Measurements from ENCODE around the gene REV3L.

The REV3L gene

GRCh38 chr6:111471958-111472357, 11.1 kb downstream of the REV3L start:
- no peaks in the 10 kb centered on the region for H3K27me3 ChIP-seq (replicated peaks; ENCODE audit: insufficient read depth, low read length)

GRCh38 chr6:111471533-111471932, 11.5 kb downstream of the REV3L start:
- Histone ChIP-seq H2AFZ (ENCODE audit: low read length) (no peak overlapping the region), H3K9me2 (replicated peaks; ENCODE audit: insufficient read depth, low read length) (no peaks in the 10 kb centered on the region), H3F3A (ENCODE audit: insufficient read depth, low read length) (no peaks in the 10 kb centered on the region), H3K4me1 (ENCODE audit: low read length) (no peaks in the 10 kb centered on the region), H4K20me1 (ENCODE audit: insufficient read depth, low read length) (peaks cover 3% of the 10 kb centered on the region; the same call in 1 of the 2 replicates), H3K9me3 (replicated peaks; ENCODE audit: insufficient read depth, low read length) (no peaks in the 10 kb centered on the region), H3K27me3 (replicated peaks; ENCODE audit: insufficient read depth, low read length) (no peaks in the 10 kb centered on the region), H3K4me2 (ENCODE audit: low read depth, low read length) (no peak overlapping the region), H3K79me2 (ENCODE audit: low read length) (peaks cover 64% of the 10 kb centered on the region), H3K9ac (ENCODE audit: low read length) (no peak overlapping the region), H3K36me3 (replicated peaks; ENCODE audit: insufficient read depth, low read length) (no peaks in the 10 kb centered on the region), H3K27ac (ENCODE audit: low read length) (no peak overlapping the region), H3K4me3 (ENCODE audit: low read length) (no peak overlapping the region)
- TF ChIP-seq EZH2phosphoT487 (IDR thresholded peaks at IDR 0.05; ENCODE audit: low read length) (no peak), EZH2 (optimal IDR thresholded peaks at IDR 0.05; ENCODE audit: low read depth, low read length) (no peak)
- TF ChIP-seq, protein P1, sequence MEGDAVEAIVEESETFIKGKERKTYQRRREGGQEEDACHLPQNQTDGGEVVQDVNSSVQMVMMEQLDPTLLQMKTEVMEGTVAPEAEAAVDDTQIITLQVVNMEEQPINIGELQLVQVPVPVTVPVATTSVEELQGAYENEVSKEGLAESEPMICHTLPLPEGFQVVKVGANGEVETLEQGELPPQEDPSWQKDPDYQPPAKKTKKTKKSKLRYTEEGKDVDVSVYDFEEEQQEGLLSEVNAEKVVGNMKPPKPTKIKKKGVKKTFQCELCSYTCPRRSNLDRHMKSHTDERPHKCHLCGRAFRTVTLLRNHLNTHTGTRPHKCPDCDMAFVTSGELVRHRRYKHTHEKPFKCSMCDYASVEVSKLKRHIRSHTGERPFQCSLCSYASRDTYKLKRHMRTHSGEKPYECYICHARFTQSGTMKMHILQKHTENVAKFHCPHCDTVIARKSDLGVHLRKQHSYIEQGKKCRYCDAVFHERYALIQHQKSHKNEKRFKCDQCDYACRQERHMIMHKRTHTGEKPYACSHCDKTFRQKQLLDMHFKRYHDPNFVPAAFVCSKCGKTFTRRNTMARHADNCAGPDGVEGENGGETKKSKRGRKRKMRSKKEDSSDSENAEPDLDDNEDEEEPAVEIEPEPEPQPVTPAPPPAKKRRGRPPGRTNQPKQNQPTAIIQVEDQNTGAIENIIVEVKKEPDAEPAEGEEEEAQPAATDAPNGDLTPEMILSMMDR (IDR thresholded peaks at IDR 0.05; ENCODE audit: low read length) = no peak
- no peak for DNase-seq

More at GRCh38 chr6:111471958-111472357, 11.1 kb downstream of the REV3L start:
- Histone ChIP-seq H3K4me3 (ENCODE audit: low read length) (no peak overlapping the region), H3K27ac (ENCODE audit: low read length) (no peak overlapping the region), H3F3A (ENCODE audit: insufficient read depth, low read length) (no peaks in the 10 kb centered on the region), H3K79me2 (ENCODE audit: low read length) (peaks cover 68% of the 10 kb centered on the region), H4K20me1 (ENCODE audit: insufficient read depth, low read length) (peaks cover 5% of the 10 kb centered on the region; the same call in 1 of the 2 replicates), H3K9me2 (replicated peaks; ENCODE audit: insufficient read depth, low read length) (no peaks in the 10 kb centered on the region), H3K4me2 (ENCODE audit: low read depth, low read length) (no peak overlapping the region), H3K4me1 (ENCODE audit: low read length) (0 out of 2 replicates have a peak, but pooled peaks cover under 1% of the 10 kb centered on the region), H3K9ac (ENCODE audit: low read length) (no peak overlapping the region), H2AFZ (ENCODE audit: low read length) (no peak overlapping the region), H3K9me3 (replicated peaks; ENCODE audit: insufficient read depth, low read length) (no peaks in the 10 kb centered on the region), H3K36me3 (replicated peaks; ENCODE audit: insufficient read depth, low read length) (no peaks in the 10 kb centered on the region)
- TF ChIP-seq, protein P1 (IDR thresholded peaks at IDR 0.05; ENCODE audit: low read length) = no peak
- TF ChIP-seq EZH2phosphoT487 (IDR thresholded peaks at IDR 0.05; ENCODE audit: low read length) (no peak), EZH2 (optimal IDR thresholded peaks at IDR 0.05; ENCODE audit: low read depth, low read length) (no peak)
- no peak for DNase-seq

GRCh38 chr6:111470991-111471390, 12.0 kb downstream of the REV3L start:
- peaks cover 63% of the 10 kb centered on the region for H3K79me2 ChIP-seq (ENCODE audit: low read length)
- no peak overlapping the region for H3K27ac ChIP-seq (ENCODE audit: low read length)
- H3K36me3 ChIP-seq (replicated peaks; ENCODE audit: insufficient read depth, low read length) = no peaks in the 10 kb centered on the region
- H4K20me1 ChIP-seq (ENCODE audit: insufficient read depth, low read length) = no peaks in the 10 kb centered on the region
- H3K9me3 ChIP-seq (replicated peaks; ENCODE audit: insufficient read depth, low read length) = no peaks in the 10 kb centered on the region
- DNase-seq = no peak
- H3K4me2 ChIP-seq (ENCODE audit: low read depth, low read length) = no peak overlapping the region
- H3K9me2 ChIP-seq (replicated peaks; ENCODE audit: insufficient read depth, low read length) = no peaks in the 10 kb centered on the region
- no peaks in the 10 kb centered on the region for H3K27me3 ChIP-seq (replicated peaks; ENCODE audit: insufficient read depth, low read length)
- no peaks in the 10 kb centered on the region for H3K4me1 ChIP-seq (ENCODE audit: low read length)
- H3K9ac ChIP-seq (ENCODE audit: low read length) = no peak overlapping the region
- H2AFZ ChIP-seq (ENCODE audit: low read length) = no peak overlapping the region
- no peaks in the 10 kb centered on the region for H3F3A ChIP-seq (ENCODE audit: insufficient read depth, low read length)
- no peak overlapping the region for H3K4me3 ChIP-seq (ENCODE audit: low read length)
- TF ChIP-seq EZH2phosphoT487 (IDR thresholded peaks at IDR 0.05; ENCODE audit: low read length) (no peak), EZH2 (optimal IDR thresholded peaks at IDR 0.05; ENCODE audit: low read depth, low read length) (no peak)
- TF ChIP-seq, protein P1 (IDR thresholded peaks at IDR 0.05; ENCODE audit: low read length) = no peak

All from MM.1S (cell line).